ENCODE data around the gene CHID1.

- no peak for TF ChIP-seq REST (IDR thresholded peaks at IDR 0.05; ENCODE audit: unreplicated experiment)
- no peak for TF ChIP-seq CTCF (conservative IDR thresholded peaks at IDR 0.05; ENCODE audit: low read depth in 2 of 2)
- TF ChIP-seq EZH2 (IDR thresholded peaks at IDR 0.05; ENCODE audit: low read depth, unreplicated experiment): no peak
- TF ChIP-seq POLR2AphosphoS5 (IDR thresholded peaks at IDR 0.05; ENCODE audit: low read depth): no peak
- no peak for TF ChIP-seq ZNF114 (CRISPR knock-in tag; IDR thresholded peaks at IDR 0.05)
- no peak for TF ChIP-seq JUNB (IDR thresholded peaks at IDR 0.05; ENCODE audit: unreplicated experiment)
Observed at GRCh38 chr11:888310-889212, 22.0 kb downstream of the CHID1 start.

Data from GM23338 (cell line).